HL-60 (cell line): ENCODE results near the gene SENP3.
A peak's percentile ranks its signal among the peaks of the same experiment; 100 is the strongest.

Experiments
- DNase-seq, 2 experiments: peaks; one replicate each; pipeline ENCODE4 v3.0.0-alpha.2; 2010 to 2020; ENCODE audit warnings: low read depth in 1 of 2, low spot score in 1 of 2
- H3K27ac ChIP-seq: fragments of 250-450 bp; sonication (Bioruptor Pico); replicated peaks from 2 replicates; pipeline ENCODE4 v1.5.1; 2020; ENCODE audit warnings: mild to moderate bottlenecking, moderate library complexity
- H3K27me3 ChIP-seq: fragments of 250-450 bp; sonication (Bioruptor Pico); 2 replicates; pipeline ENCODE4 v1.5.1; 2021; ENCODE audit warnings: mild to moderate bottlenecking, moderate library complexity; ENCODE audit not compliant: insufficient read depth, poor library complexity, severe bottlenecking
- H3K4me3 ChIP-seq: replicated peaks from 2 replicates; pipeline ENCODE4 v1.5.1; 2011; ENCODE audit warnings: mild to moderate bottlenecking, control low read depth, low read length; ENCODE audit not compliant: insufficient read depth
- GABPA ChIP-seq: IDR thresholded peaks from 2 replicates; pipeline ENCODE4 v1.6.1; 2012; ENCODE audit warnings: low read depth
- POLR2AphosphoS5 ChIP-seq: IDR thresholded peaks from 2 replicates; pipeline ENCODE4 v1.6.1; 2012; ENCODE audit warnings: low read depth
- SPI1 ChIP-seq: IDR thresholded peaks from 2 replicates; pipeline ENCODE4 v1.6.1; 2012; ENCODE audit warnings: low read depth, mild to moderate bottlenecking, borderline replicate concordance
- TF ChIP-seq, protein P1 (sequence below): IDR thresholded peaks from one replicate; pipeline ENCODE4 v1.5.1; 2011; ENCODE audit warnings: low read length, control low read depth, inconsistent platforms; ENCODE audit not compliant: insufficient read depth
- TF ChIP-seq, protein P2 (sequence below): IDR thresholded peaks from 2 replicates; pipeline ENCODE4 v1.6.1; 2012; ENCODE audit warnings: low read depth; ENCODE audit not compliant: insufficient replicate concordance

Gene SENP3

DNA sequence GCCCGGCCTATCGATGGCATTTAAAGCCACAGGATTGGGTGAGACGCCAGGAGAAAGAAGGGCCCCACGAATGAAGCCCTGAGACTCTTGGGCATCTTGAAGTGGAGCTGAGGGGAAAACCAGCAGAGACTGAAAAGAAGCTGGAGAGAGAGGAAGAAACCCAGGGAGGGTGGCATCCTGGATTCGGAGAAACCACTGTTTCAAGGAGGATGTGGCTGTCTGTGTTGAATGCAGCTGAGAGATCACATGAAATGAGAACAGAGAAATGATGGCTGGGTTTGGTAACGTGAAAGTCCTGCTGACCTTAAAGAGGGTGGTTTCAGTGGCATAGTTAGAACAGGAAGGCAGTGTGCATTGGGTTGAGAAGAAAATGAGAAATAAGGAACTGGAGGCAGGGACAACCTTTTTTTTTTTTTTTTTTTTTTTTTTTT lies 9.1 kb upstream of the SENP3 start:
- peak in 1 of 2 experiments; percentile 64 for DNase-seq

DNA sequence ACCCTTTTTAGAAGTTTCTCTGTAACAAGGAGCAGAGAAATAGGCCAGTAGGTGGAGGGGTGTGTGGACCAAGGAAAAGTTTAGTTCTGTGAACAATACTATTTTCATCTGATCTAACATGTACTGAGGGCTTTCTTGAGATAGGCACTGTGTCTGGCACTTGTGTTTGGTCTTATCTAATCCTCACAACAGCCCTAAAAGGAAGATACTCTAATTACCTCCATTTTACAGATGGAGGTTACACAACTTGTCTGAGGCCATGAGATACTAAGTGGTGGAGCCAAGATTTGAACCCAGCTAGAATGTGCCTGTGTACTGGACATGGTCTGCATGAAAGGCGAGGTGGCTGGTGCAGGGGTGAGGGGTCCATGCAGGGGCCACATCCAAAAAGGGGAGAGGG lies 8.4 kb upstream of the SENP3 start:
- Histone ChIP-seq H3K27ac (peak overlapping the region; percentile 56; the same call in 1 of the 2 replicates), H3K27me3 (no peaks in the 10 kb centered on the region), H3K4me3 (no peak overlapping the region)
- TF ChIP-seq SPI1 (no peak), GABPA (no peak), POLR2AphosphoS5 (no peak)
- TF ChIP-seq, protein P1, sequence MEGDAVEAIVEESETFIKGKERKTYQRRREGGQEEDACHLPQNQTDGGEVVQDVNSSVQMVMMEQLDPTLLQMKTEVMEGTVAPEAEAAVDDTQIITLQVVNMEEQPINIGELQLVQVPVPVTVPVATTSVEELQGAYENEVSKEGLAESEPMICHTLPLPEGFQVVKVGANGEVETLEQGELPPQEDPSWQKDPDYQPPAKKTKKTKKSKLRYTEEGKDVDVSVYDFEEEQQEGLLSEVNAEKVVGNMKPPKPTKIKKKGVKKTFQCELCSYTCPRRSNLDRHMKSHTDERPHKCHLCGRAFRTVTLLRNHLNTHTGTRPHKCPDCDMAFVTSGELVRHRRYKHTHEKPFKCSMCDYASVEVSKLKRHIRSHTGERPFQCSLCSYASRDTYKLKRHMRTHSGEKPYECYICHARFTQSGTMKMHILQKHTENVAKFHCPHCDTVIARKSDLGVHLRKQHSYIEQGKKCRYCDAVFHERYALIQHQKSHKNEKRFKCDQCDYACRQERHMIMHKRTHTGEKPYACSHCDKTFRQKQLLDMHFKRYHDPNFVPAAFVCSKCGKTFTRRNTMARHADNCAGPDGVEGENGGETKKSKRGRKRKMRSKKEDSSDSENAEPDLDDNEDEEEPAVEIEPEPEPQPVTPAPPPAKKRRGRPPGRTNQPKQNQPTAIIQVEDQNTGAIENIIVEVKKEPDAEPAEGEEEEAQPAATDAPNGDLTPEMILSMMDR, result no peak
- TF ChIP-seq, protein P2, sequence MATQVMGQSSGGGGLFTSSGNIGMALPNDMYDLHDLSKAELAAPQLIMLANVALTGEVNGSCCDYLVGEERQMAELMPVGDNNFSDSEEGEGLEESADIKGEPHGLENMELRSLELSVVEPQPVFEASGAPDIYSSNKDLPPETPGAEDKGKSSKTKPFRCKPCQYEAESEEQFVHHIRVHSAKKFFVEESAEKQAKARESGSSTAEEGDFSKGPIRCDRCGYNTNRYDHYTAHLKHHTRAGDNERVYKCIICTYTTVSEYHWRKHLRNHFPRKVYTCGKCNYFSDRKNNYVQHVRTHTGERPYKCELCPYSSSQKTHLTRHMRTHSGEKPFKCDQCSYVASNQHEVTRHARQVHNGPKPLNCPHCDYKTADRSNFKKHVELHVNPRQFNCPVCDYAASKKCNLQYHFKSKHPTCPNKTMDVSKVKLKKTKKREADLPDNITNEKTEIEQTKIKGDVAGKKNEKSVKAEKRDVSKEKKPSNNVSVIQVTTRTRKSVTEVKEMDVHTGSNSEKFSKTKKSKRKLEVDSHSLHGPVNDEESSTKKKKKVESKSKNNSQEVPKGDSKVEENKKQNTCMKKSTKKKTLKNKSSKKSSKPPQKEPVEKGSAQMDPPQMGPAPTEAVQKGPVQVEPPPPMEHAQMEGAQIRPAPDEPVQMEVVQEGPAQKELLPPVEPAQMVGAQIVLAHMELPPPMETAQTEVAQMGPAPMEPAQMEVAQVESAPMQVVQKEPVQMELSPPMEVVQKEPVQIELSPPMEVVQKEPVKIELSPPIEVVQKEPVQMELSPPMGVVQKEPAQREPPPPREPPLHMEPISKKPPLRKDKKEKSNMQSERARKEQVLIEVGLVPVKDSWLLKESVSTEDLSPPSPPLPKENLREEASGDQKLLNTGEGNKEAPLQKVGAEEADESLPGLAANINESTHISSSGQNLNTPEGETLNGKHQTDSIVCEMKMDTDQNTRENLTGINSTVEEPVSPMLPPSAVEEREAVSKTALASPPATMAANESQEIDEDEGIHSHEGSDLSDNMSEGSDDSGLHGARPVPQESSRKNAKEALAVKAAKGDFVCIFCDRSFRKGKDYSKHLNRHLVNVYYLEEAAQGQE, result no peak
- no peak for DNase-seq

More for the DNA sequence above, 9.1 kb upstream of the SENP3 start:
- Histone ChIP-seq H3K27ac (peak overlapping the region; percentile 40), H3K4me3 (no peak overlapping the region), H3K27me3 (no peaks in the 10 kb centered on the region)
- TF ChIP-seq, protein P1, result no peak
- TF ChIP-seq SPI1, result peak; percentile 76

DNA sequence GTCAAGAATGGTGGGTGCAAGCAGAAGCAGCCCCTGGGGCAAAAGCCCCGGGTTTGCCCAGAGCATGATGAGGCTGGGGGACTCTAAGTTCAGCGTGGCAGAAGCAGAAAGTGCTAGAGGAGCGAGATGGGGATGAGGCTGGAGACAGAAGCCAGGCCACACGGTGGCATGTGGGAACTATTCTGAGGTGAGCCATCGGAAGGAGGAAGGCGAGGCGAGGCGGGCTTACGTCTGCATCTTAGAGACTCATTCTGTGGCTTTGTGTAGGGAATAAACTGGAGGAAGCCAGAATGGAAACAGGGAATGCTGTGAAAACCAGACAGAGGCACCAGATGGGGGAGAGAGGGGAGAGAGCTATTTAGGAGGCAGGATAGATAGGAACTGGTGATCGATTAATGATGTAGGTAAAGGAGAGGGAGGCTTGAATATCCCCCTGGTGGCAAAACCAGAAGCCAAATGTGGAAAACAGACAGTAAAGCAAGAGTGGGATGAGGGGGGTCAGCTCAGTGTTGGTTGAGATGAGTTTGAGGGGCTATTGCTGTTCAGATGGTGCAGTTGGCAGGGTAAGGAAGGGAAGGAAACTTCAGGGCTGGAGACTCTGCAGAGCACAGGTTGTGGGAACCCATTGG lies 6.3 kb upstream of the SENP3 start:
- Histone ChIP-seq H3K27ac (no peak overlapping the region), H3K4me3 (no peak overlapping the region), H3K27me3 (no peaks in the 10 kb centered on the region)
- no peak for TF ChIP-seq SPI1
- TF ChIP-seq GABPA, result no peak
- TF ChIP-seq, protein P2, result no peak
- TF ChIP-seq POLR2AphosphoS5, result no peak
- TF ChIP-seq, protein P1, result no peak
- no peak for DNase-seq

DNA sequence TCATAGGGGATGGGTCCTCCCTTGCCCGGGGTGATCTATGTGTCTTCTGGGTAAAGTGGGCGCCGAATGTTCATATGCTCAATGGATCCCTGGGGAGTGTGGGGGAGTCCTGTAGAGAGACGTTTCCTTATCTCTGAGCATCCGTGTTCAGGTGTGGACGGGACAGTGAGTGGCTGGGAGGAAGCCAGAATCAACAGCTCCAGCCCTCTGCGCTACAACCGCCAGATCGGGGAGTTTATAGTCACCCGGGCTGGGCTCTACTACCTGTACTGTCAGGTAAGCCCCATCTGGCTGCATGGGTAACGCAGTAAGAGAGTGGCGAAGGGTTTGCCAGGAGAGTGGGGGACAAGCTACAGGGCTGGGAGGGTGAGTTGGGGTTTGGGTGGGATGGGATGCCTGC lies 5.1 kb upstream of the SENP3 start:
- no peak overlapping the region for H3K4me3 ChIP-seq
- no peaks in the 10 kb centered on the region for H3K27me3 ChIP-seq
- TF ChIP-seq, protein P2, result no peak
- TF ChIP-seq GABPA (no peak), POLR2AphosphoS5 (no peak), SPI1 (no peak)
- TF ChIP-seq, protein P1, result no peak
- DNase-seq, result no peak
- H3K27ac ChIP-seq, result no peak overlapping the region
